Stimulated activated CD4-positive, alpha-beta T cell treated with anti-CD3 and anti-CD28 coated beads, TNF-alpha, amount 100 ng/mL, for 4 hours (primary cell): Measurements from ENCODE around the gene TBC1D3K.
"Not testable (repeated sequence)": the region's sequence is repeated elsewhere in the genome, so short reads cannot be mapped to it uniquely, and the experiment has no call there.

Experiments used
- DNase-seq, 3 experiments: peaks; one replicate each; pipeline ENCODE4 v3.0.0-alpha.2; 2020; ENCODE audit warnings: low read depth in 3 of 3

TBC1D3K gene

DNA sequence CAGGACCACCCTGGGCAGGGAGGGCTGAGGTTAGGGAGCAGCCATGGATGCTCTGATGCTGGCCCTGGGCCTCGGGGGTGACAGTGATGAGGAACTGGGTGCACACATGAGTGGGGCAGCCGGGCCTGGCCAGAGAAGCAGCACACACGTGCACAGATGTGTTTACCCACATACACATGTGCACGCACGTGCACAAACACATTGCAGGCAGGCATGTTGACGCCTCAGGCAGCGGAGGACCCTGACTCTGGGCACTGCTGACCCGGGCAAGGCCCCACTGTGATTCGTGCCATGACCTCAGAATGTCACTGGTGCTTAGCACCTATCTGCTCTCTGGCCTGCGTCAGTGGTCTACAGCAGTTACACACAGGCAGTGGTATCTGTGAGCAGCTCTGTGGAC, at the start of gene TBC1D3K:
TSS of gene TBC1D3K (plus strand) at position 301 of the 400 bp plus-strand sequence. CDS start 1,585 bp downstream, outside the sequence.
- not testable (repeated sequence) for DNase-seq

DNA sequence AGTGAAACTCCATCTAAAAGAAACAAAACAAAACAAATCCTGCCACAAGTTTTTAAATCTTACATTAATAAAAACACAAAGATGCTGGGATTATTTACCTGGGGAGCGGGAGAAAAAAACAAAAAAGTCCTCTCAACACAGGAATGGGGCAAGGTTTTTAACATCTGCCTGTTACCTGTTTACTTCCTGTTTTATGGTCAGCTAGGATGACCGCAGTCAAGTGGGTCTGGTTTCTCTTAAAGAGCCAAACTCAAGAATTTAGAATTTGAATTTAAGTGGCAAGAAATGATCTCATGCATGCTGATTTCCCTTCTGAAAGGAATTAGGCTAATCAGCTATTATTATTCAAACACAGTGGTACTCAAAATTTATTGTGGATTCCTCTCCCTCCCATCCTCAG, 39.7 kb upstream of the TBC1D3K start:
- DNase-seq, result no peak

DNA sequence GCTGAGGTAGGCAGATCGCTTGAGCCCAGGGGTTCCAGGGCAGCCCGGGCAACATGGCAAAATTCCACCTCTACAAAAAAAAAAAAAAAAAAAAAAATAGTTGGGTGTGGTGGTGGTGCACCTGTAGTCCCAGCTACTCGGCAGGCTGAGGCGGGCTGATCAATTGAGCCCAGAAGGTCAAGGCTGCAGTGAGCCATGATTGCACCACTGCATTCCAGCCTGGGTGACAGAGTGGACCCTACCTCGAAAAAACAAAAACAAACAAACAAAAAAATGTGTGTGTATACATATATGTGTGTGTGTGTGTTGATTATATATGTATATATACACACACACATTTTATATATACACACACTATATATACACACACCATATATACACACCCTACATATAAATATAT, 39.1 kb upstream of the TBC1D3K start:
- DNase-seq, result no peak

DNA sequence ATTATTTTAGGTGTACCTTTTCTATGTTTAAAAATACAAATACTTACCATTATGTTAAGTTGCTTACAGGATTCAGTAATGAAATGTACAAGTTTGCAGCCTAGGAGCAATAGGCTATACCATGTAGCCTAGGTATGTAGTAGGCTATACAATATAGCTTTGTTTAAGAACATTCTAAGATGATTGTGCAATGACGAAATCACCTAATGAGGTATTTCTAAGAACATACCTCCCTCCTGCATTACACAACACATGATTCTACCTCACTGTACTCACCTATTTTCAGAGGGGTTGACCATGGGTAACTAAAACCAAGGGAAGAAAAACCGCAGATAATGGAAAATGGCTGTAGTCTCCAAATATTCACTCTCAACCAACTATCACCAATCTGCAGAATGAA, 35.3 kb upstream of the TBC1D3K start:
- DNase-seq, result no peak

DNA sequence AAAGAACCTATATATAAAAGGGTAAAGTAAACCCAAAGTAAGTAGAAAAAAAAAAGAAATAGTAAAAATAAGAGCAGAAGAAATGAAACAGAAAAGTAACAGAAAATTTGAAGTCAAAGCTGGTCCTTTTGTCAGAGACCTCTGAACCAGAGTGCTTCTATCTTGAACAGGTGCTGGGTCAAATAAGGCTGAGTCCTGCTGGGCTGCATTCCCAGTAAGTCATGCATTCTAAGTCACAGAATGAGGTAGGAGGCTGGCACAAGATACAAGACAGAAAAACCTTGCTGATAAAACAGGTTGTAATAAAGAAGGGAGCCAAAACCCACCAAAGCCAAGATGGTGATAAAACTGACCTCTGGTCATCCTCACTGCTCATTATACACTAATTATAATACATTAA, 27.3 kb upstream of the TBC1D3K start:
- not testable (repeated sequence) for DNase-seq
